ENCODE results near the gene SDR42E2.
"Not testable (repeated sequence)": the region's sequence is repeated elsewhere in the genome, so short reads cannot be mapped to it uniquely, and the experiment has no call there.

The SDR42E2 gene

GRCh38 chr16:22161999-22162655 is at the start of gene SDR42E2:
SDR42E2 (plus strand) TSS chr16:22162506; CDS start chr16:22165583, 3,077 bp downstream.
- DNase-seq: peak; percentile 30 to 44

GRCh38 chr16:22116095-22116700 is 46.1 kb upstream of the SDR42E2 start:
- no peak for DNase-seq

GRCh38 chr16:22117609-22118008 is 44.7 kb upstream of the SDR42E2 start:
- no peak for DNase-seq

- DNase-seq: no peak
Observed at GRCh38 chr16:22120440-22120839, 41.9 kb upstream of the SDR42E2 start.

- DNase-seq: no peak
Observed at GRCh38 chr16:22122239-22122638, 40.1 kb upstream of the SDR42E2 start.

GRCh38 chr16:22123146-22123545 is 39.2 kb upstream of the SDR42E2 start:
- no peak for DNase-seq

- no peak for DNase-seq
Observed at GRCh38 chr16:22123759-22124490, 38.4 kb upstream of the SDR42E2 start.

- DNase-seq: no peak
Observed at GRCh38 chr16:22124583-22125284, 37.6 kb upstream of the SDR42E2 start.

GRCh38 chr16:22126037-22126558 is 36.2 kb upstream of the SDR42E2 start:
- DNase-seq: no peak

- not testable (repeated sequence) for DNase-seq
Observed at GRCh38 chr16:22128537-22128936, 33.8 kb upstream of the SDR42E2 start.

- DNase-seq: no peak
Observed at GRCh38 chr16:22130528-22130927, 31.8 kb upstream of the SDR42E2 start.

- DNase-seq: no peak
Observed at GRCh38 chr16:22132801-22133200, 29.5 kb upstream of the SDR42E2 start.

- no peak for DNase-seq
Observed at GRCh38 chr16:22138482-22138881, 23.8 kb upstream of the SDR42E2 start.

- DNase-seq: no peak
Observed at GRCh38 chr16:22139008-22139407, 23.3 kb upstream of the SDR42E2 start.

GRCh38 chr16:22139732-22140131 is 22.6 kb upstream of the SDR42E2 start:
- no peak for DNase-seq

- DNase-seq: no peak
Observed at GRCh38 chr16:22141767-22142166, 20.5 kb upstream of the SDR42E2 start.

- no peak for DNase-seq
Observed at GRCh38 chr16:22144520-22144919, 17.8 kb upstream of the SDR42E2 start.

GRCh38 chr16:22147853-22148252 is 14.5 kb upstream of the SDR42E2 start:
- DNase-seq: no peak

GRCh38 chr16:22151246-22151998 is 10.9 kb upstream of the SDR42E2 start:
- no peak for DNase-seq

GRCh38 chr16:22152316-22152715 is 10.0 kb upstream of the SDR42E2 start:
- no peak for DNase-seq

- not testable (repeated sequence) for DNase-seq
Observed at GRCh38 chr16:22153078-22153477, 9.2 kb upstream of the SDR42E2 start.

- no peak for DNase-seq
Observed at GRCh38 chr16:22161401-22161800, 905 bp upstream of the SDR42E2 start.

- no peak for DNase-seq
Observed at GRCh38 chr16:22162656-22163009, 327 bp downstream of the SDR42E2 start.
